KOPT-K1 (cell line): ENCODE measurements around the gene ODAM.

Experiments
- H3K27ac ChIP-seq: fragments of 200-600 bp; sonication (generic); 2 replicates; pipeline ENCODE4 v1.5.1; 2016; ENCODE audit warnings: antibody characterized with exemption, mild to moderate bottlenecking, low read depth, low read length; ENCODE audit not compliant: poor library complexity, severe bottlenecking
- H3K36me3 ChIP-seq: fragments of 200-600 bp; sonication (generic); 2 replicates; pipeline ENCODE4 v1.5.1; 2017; ENCODE audit warnings: antibody characterized with exemption, mild to moderate bottlenecking, low read length, moderate library complexity; ENCODE audit not compliant: insufficient read depth
- H3K9me3 ChIP-seq: fragments of 200-600 bp; sonication (generic); 2 replicates; pipeline ENCODE4 v1.5.1; 2017; ENCODE audit warnings: antibody characterized with exemption, low read length, mild to moderate bottlenecking; ENCODE audit not compliant: insufficient read depth, poor library complexity, severe bottlenecking

ODAM gene

GRCh38 chr4:70251945-70252277, 56.4 kb downstream of the ODAM start:
- Histone ChIP-seq H3K9me3 (no peaks in the 10 kb centered on the region), H3K27ac (no peak overlapping the region), H3K36me3 (no peaks in the 10 kb centered on the region)
